Neural crest cell (in vitro differentiated cells): Measurements from ENCODE around the gene ALX3. TPM values are rescaled to one million over a fixed set of nuclear protein-coding genes. Genes with fewer than 3 reads are reported as not detected.

Source experiments
- DNase-seq: peaks from one replicate; pipeline ENCODE4 v3.0.0; 2021; ENCODE audit warnings: low read depth, mixed read lengths, low spot score
- H3K27ac Mint-ChIP-seq: one replicate; pipeline ENCODE4 v1.8.0; 2021; ENCODE audit warnings: mild to moderate bottlenecking, mixed read lengths; ENCODE audit not compliant: unreplicated experiment
- H3K27me3 Mint-ChIP-seq: 2 replicates; pipeline ENCODE4 v1.8.0; 2021; ENCODE audit warnings: low read depth, mild to moderate bottlenecking, mixed read lengths
- H3K36me3 Mint-ChIP-seq: 2 replicates; pipeline ENCODE4 v1.8.0; 2021; ENCODE audit warnings: low read depth, mild to moderate bottlenecking, mixed read lengths
- H3K4me1 Mint-ChIP-seq: 2 replicates; pipeline ENCODE4 v1.8.0; 2021; ENCODE audit warnings: mixed read lengths
- H3K4me3 Mint-ChIP-seq: one replicate; pipeline ENCODE4 v1.8.0; 2021; ENCODE audit warnings: mild to moderate bottlenecking, mixed read lengths
- H3K9me3 Mint-ChIP-seq: 2 replicates; pipeline ENCODE4 v1.8.0; 2021; ENCODE audit warnings: mixed read lengths
- CTCF ChIP-seq: fragments of 200-600 bp; sonication (generic); conservative IDR thresholded peaks from 2 replicates; pipeline ENCODE4 v1.5.0; 2021; ENCODE audit warnings: antibody characterized with exemption, mild to moderate bottlenecking
- total RNA-seq: library from RNA; stranded (reverse); gene quantifications from 2 replicates; pipeline ENCODE4 v1.2.1, GENCODE V29; 2021

Gene ALX3
- total RNA-seq, 1 donor from 2014 or later, result 0.21 TPM

GRCh38 chr1:110051262-110051648, 19.2 kb downstream of the ALX3 start:
- no peak overlapping the region for H3K4me3 Mint-ChIP-seq
- H3K27ac Mint-ChIP-seq, result no peak overlapping the region
- DNase-seq, result no peak
- no peaks in the 10 kb centered on the region for H3K27me3 Mint-ChIP-seq
- TF ChIP-seq CTCF, result no peak
- peaks cover 22% of the 10 kb centered on the region for H3K36me3 Mint-ChIP-seq
- no peaks in the 10 kb centered on the region for H3K9me3 Mint-ChIP-seq
- peaks cover 23% of the 10 kb centered on the region for H3K4me1 Mint-ChIP-seq

GRCh38 chr1:110050602-110051261, 19.7 kb downstream of the ALX3 start:
- H3K4me1 Mint-ChIP-seq, result peaks cover 23% of the 10 kb centered on the region
- H3K27me3 Mint-ChIP-seq, result no peaks in the 10 kb centered on the region
- no peak overlapping the region for H3K4me3 Mint-ChIP-seq
- no peak for DNase-seq
- H3K27ac Mint-ChIP-seq, result no peak overlapping the region
- peaks cover 24% of the 10 kb centered on the region for H3K36me3 Mint-ChIP-seq
- H3K9me3 Mint-ChIP-seq, result no peaks in the 10 kb centered on the region
- no peak for TF ChIP-seq CTCF

- H3K4me3 Mint-ChIP-seq, result no peak overlapping the region
- H3K4me1 Mint-ChIP-seq, result peaks cover 23% of the 10 kb centered on the region
- H3K36me3 Mint-ChIP-seq, result peaks cover 27% of the 10 kb centered on the region
- DNase-seq, result no peak
- no peak for TF ChIP-seq CTCF
- no peak overlapping the region for H3K27ac Mint-ChIP-seq
- no peaks in the 10 kb centered on the region for H3K27me3 Mint-ChIP-seq
- no peaks in the 10 kb centered on the region for H3K9me3 Mint-ChIP-seq
These were observed 20.5 kb downstream of the ALX3 start for GRCh38 chr1:110049801-110050601.

- H3K4me3 Mint-ChIP-seq, result no peak overlapping the region
- H3K36me3 Mint-ChIP-seq, result peaks cover 27% of the 10 kb centered on the region
- H3K4me1 Mint-ChIP-seq, result peaks cover 23% of the 10 kb centered on the region
- H3K9me3 Mint-ChIP-seq, result no peaks in the 10 kb centered on the region
- peak overlapping the region; percentile 21 for H3K27ac Mint-ChIP-seq
- no peak for TF ChIP-seq CTCF
- no peak for DNase-seq
- no peaks in the 10 kb centered on the region for H3K27me3 Mint-ChIP-seq
These were observed 21.4 kb downstream of the ALX3 start for GRCh38 chr1:110048923-110049601.

GRCh38 chr1:110048240-110048639, 22.2 kb downstream of the ALX3 start:
- H3K9me3 Mint-ChIP-seq, result no peaks in the 10 kb centered on the region
- H3K36me3 Mint-ChIP-seq, result peaks cover 23% of the 10 kb centered on the region
- H3K4me1 Mint-ChIP-seq, result peaks cover 18% of the 10 kb centered on the region
- H3K4me3 Mint-ChIP-seq, result no peak overlapping the region
- H3K27ac Mint-ChIP-seq, result no peak overlapping the region
- no peak for TF ChIP-seq CTCF
- H3K27me3 Mint-ChIP-seq, result no peaks in the 10 kb centered on the region
- DNase-seq, result no peak
